Measurements from ENCODE around the gene BICRAL. TPM values are rescaled to one million over a fixed set of nuclear protein-coding genes. Genes with fewer than 3 reads are reported as not detected.

Gene BICRAL
- total and polyA plus RNA-seq, 2 donors, result 6.4 to 6.7 TPM

DNA sequence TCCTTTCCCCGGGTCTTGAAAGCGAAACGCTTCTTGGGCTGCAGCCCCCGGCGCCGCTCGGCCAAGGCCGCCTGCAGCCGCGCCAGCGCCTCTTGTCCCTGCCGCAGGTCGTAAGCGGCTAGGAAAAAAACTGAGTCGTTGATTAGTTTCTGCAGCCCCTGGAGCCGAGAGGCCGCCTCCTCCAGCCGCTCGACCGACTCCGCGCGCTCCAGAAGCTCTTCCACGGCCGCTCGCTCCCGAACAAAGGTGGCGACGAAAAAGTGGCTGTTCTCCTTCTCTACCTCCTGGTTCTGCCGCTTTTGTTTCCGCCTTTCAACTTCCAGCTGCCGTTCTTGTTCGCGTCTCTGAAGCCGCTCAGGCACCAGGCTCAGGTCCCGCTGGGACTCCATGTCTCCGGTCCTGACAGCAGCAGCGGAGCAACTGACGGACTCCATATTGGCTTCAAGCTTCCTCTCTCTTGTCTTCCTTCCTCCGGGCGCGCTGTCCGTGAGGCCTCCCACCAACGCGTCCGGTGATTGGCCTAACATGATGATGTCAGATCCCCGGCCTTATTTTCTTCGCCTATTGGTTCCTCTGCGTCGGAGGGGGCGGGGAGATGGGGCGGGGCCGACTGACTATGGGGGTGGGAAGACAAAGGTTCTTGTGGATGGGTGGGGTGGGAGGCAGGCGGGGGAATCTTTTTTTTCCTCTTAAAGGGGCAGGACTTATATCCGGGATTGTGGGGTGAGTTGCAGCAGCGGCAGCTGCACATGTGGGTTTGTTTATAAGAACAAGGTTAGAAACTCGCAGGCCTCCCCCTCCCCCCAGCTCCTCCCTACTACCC lies 36.0 kb upstream of the BICRAL start, which contains the start of gene TBCC:
TBCC (minus strand) TSS at position 464 of the 823 bp plus-strand sequence; CDS start at position 434, 30 bp downstream.
- Histone ChIP-seq H3K9me3 (ENCODE audit: control insufficient read depth in 2 of 2, insufficient read depth in 1 of 2, low read length in 1 of 2) (peaks cover 0 to 9% of the 10 kb centered on the region in 2 donors), H3K4me3 (ENCODE audit: low read length in 2 of 2) (peak within 1 kb of the TSS; percentile 76), H3K4me1 (ENCODE audit: control insufficient read depth in 2 of 2, insufficient read depth in 2 of 2, low read length in 2 of 2) (peaks cover 12 to 21% of the 10 kb centered on the region in 2 donors), H3K27ac (ENCODE audit: low read depth in 1 of 2, low read length in 1 of 2) (peak within 1 kb of the TSS; percentile 98), H3K36me3 (ENCODE audit: control insufficient read depth in 2 of 2, insufficient read depth in 2 of 2, low read length in 1 of 2) (no peaks in the 10 kb centered on the region), H3K27me3 (ENCODE audit: control insufficient read depth in 2 of 2, insufficient read depth in 1 of 2, low read length in 1 of 2) (no peaks in the 10 kb centered on the region)
- WGBS, result under 1% methylated on average over 57 of the region's 57 CpGs
- DNase-seq (ENCODE audit: low read depth in 6 of 9, low spot score in 9 of 9), result peak; percentile 89 to 99 (median 96)

DNA sequence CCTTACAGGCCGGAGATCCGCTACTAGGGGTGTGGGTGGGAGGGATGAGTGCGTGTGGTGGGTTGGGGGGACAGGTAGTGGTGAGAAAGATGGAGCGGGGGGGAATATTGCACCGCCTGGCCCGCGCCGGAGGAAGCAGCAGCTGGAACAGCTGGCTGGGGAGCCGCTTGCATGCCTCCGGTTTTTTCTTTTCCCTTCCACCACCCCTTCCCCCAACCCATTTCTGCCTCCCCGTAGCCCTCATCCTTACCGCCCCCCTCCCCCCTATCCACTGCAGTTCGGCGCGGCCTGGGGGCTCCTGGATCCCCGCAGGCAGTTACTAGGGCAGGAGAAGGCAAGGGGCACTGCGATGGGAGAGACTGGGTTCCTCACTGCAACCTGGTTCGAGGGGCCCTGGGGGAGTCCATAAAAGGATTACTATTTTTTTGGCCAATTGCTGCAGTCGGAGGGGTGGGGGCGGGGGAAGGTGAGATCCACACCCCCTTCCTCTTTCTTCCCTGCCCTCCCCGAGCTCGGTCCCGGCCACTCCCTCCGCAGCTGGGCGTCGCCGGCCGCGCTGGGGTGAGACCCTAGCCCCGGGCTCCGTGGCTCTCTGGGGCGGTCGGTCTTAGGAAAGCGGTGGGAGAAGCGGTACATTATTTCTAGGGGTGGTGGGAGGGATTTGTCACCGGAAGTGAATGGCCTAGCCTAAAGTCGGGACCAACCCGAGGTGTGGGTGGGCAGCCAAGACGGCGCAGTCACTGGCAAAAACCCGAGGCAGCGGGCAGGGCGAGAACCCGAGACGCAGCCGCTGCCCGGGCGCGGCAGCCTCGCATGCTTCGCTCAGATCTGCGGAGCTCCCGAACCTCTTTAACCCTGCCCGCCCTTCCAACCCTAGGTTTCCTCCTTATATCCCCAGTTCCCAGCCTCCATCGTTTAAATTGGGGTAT lies 35.1 kb upstream of the BICRAL start:
- peak; percentile 53 to 89 (median 71) for DNase-seq (ENCODE audit: low read depth in 6 of 9, low spot score in 9 of 9)
- Histone ChIP-seq H3K27me3 (ENCODE audit: control insufficient read depth in 2 of 2, insufficient read depth in 1 of 2, low read length in 1 of 2) (no peaks in the 10 kb centered on the region), H3K4me3 (ENCODE audit: low read length in 2 of 2) (peak overlapping the region; percentile 71 to 76), H3K9me3 (ENCODE audit: control insufficient read depth in 2 of 2, insufficient read depth in 1 of 2, low read length in 1 of 2) (peaks cover 0 to 9% of the 10 kb centered on the region in 2 donors), H3K27ac (ENCODE audit: low read depth in 1 of 2, low read length in 1 of 2) (peak overlapping the region; percentile 98), H3K36me3 (ENCODE audit: control insufficient read depth in 2 of 2, insufficient read depth in 2 of 2, low read length in 1 of 2) (no peaks in the 10 kb centered on the region), H3K4me1 (ENCODE audit: control insufficient read depth in 2 of 2, insufficient read depth in 2 of 2, low read length in 2 of 2) (peaks cover 12 to 21% of the 10 kb centered on the region in 2 donors)
- whole genome bisulfite sequencing, result under 1% methylated on average over 55 of the region's 55 CpGs

DNA sequence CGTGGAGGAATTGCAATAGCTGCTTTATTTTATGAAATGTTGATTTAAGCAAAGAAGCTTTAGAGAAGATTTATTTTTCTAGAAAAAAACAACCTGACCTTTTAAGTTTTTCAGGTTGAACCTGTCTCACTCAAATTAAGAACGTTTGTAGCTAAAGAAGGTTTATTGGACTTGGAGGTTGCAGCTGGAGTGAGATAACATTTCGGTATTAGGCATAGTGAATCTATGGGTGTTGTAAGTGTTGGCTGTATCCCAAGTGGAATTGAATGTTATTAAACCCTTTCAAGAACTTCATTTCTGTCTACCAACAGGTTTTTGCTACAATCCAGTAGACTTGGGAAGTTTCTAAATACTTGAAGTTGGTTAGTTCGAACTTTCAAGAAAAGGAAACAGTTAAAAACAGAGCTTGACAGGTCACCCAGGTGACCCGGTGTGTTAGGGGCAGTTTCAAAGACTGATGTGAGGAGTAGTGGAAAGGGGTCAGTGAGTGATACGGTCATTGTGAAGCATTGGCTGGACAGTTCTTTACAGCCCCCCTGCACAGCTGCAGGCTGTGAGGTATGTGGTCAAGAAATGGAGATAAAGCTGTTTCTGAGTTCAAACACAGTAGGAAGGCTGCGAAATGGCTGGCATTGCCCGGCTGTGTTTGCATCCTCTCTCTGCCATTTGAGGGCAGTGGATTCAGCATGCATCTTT lies 33.5 kb upstream of the BICRAL start:
- Histone ChIP-seq H3K9me3 (ENCODE audit: control insufficient read depth in 2 of 2, insufficient read depth in 1 of 2, low read length in 1 of 2) (peaks cover 0 to 9% of the 10 kb centered on the region in 2 donors), H3K4me3 (ENCODE audit: low read length in 2 of 2) (no peak overlapping the region), H3K36me3 (ENCODE audit: control insufficient read depth in 2 of 2, insufficient read depth in 2 of 2, low read length in 1 of 2) (no peaks in the 10 kb centered on the region), H3K4me1 (ENCODE audit: control insufficient read depth in 2 of 2, insufficient read depth in 2 of 2, low read length in 2 of 2) (peaks cover 12 to 21% of the 10 kb centered on the region in 2 donors), H3K27me3 (ENCODE audit: control insufficient read depth in 2 of 2, insufficient read depth in 1 of 2, low read length in 1 of 2) (no peaks in the 10 kb centered on the region), H3K27ac (ENCODE audit: low read depth in 1 of 2, low read length in 1 of 2) (no peak overlapping the region)
- WGBS, result 92% methylated on average over 8 of the region's 8 CpGs
- DNase-seq (ENCODE audit: low read depth in 6 of 9, low spot score in 9 of 9), result no peak

DNA sequence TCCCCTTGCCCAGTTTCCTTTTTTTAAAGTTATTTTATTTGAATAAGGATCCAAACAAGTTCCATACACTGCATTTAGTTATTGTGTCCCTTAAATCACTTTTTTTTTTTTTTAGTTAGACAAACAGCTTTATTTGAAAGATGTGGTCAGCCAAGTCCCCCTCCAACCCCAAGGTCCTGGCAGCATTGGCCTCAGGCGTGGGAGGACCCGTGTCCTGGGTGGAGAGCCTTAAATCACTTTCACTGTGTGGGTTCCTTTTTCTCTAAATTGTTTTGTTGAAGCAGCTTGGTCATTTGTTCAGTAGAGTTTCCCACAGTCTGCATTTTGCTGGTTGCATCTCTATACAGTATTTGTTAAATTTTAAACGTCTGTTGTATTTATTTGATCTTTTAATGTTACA lies 30.8 kb upstream of the BICRAL start:
- Histone ChIP-seq H3K4me3 (ENCODE audit: low read length in 2 of 2) (no peak overlapping the region), H3K4me1 (ENCODE audit: control insufficient read depth in 2 of 2, insufficient read depth in 2 of 2, low read length in 2 of 2) (peaks cover 0 to 11% of the 10 kb centered on the region in 2 donors), H3K27me3 (ENCODE audit: control insufficient read depth in 2 of 2, insufficient read depth in 1 of 2, low read length in 1 of 2) (no peaks in the 10 kb centered on the region), H3K9me3 (ENCODE audit: control insufficient read depth in 2 of 2, insufficient read depth in 1 of 2, low read length in 1 of 2) (peaks cover 0 to 2% of the 10 kb centered on the region in 2 donors), H3K36me3 (ENCODE audit: control insufficient read depth in 2 of 2, insufficient read depth in 2 of 2, low read length in 1 of 2) (no peaks in the 10 kb centered on the region), H3K27ac (ENCODE audit: low read depth in 1 of 2, low read length in 1 of 2) (no peak overlapping the region)
- WGBS, result 91% methylated on average over 3 of the region's 3 CpGs
- no peak for DNase-seq (ENCODE audit: low read depth in 6 of 9, low spot score in 9 of 9)

DNA sequence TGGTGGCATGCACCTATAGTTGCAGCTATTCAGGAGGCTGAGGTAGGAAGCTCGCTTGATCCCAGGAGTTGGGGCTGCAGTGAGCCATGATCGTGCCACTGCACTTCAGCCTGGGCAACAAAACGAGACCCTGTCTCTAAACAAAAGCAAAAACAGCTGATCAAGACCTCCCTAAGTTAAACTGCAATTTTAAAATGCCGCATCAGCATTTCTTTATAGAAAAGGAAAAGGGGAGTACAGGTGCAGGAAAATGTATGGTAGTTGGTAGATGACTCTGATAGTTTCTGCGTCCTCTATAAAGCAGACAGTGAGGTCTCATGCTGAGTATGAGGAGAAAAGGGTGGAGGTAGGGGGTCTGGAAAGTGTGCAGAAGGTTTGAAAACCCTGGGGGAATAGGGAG lies 27.1 kb upstream of the BICRAL start:
- DNase-seq (ENCODE audit: low read depth in 6 of 9, low spot score in 9 of 9), result no peak
- H3K4me1 ChIP-seq (ENCODE audit: control insufficient read depth in 2 of 2, insufficient read depth in 2 of 2, low read length in 2 of 2), result peaks cover 0 to 13% of the 10 kb centered on the region in 2 donors
- H3K4me3 ChIP-seq (ENCODE audit: low read length in 2 of 2), result no peak overlapping the region
- no peaks in the 10 kb centered on the region for H3K27me3 ChIP-seq (ENCODE audit: control insufficient read depth in 2 of 2, insufficient read depth in 1 of 2, low read length in 1 of 2)
- H3K9me3 ChIP-seq (ENCODE audit: control insufficient read depth in 2 of 2, insufficient read depth in 1 of 2, low read length in 1 of 2), result peaks cover 0 to 2% of the 10 kb centered on the region in 2 donors
- 97% methylated on average over 5 of the region's 5 CpGs for WGBS
- H3K36me3 ChIP-seq (ENCODE audit: control insufficient read depth in 2 of 2, insufficient read depth in 2 of 2, low read length in 1 of 2), result no peaks in the 10 kb centered on the region
- no peak overlapping the region for H3K27ac ChIP-seq (ENCODE audit: low read depth in 1 of 2, low read length in 1 of 2)

DNA sequence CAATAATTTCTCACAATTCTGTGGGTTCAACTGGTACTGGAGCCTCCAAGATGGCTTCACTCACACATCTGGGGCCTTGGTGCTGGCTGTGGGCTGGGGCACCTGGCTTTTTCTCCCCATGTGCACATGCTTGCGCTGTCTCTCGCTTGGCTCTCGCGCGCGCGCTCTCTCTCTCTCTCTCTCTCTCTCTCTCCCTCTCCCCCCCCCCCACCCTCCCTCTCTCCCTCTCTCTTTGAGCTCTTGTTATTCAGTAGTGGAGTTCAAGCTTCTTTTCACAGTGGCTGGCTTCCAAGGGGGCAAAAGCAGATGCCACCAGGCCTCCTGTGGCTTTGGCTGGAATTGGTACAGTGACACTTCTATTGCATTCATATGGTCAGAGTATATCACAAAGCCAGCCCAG lies 25.1 kb upstream of the BICRAL start:
- no peak overlapping the region for H3K4me3 ChIP-seq (ENCODE audit: low read length in 2 of 2)
- H3K27ac ChIP-seq (ENCODE audit: low read depth in 1 of 2, low read length in 1 of 2), result no peak overlapping the region
- no peaks in the 10 kb centered on the region for H3K36me3 ChIP-seq (ENCODE audit: control insufficient read depth in 2 of 2, insufficient read depth in 2 of 2, low read length in 1 of 2)
- H3K9me3 ChIP-seq (ENCODE audit: control insufficient read depth in 2 of 2, insufficient read depth in 1 of 2, low read length in 1 of 2), result no peaks in the 10 kb centered on the region
- peaks cover 0 to 13% of the 10 kb centered on the region in 2 donors for H3K4me1 ChIP-seq (ENCODE audit: control insufficient read depth in 2 of 2, insufficient read depth in 2 of 2, low read length in 2 of 2)
- WGBS, result 47% methylated on average over 7 of the region's 7 CpGs
- peak in 4 of 9 donors; percentile 39 to 76 (median 48) for DNase-seq (ENCODE audit: low read depth in 6 of 9, low spot score in 9 of 9)
- H3K27me3 ChIP-seq (ENCODE audit: control insufficient read depth in 2 of 2, insufficient read depth in 1 of 2, low read length in 1 of 2), result no peaks in the 10 kb centered on the region

DNA sequence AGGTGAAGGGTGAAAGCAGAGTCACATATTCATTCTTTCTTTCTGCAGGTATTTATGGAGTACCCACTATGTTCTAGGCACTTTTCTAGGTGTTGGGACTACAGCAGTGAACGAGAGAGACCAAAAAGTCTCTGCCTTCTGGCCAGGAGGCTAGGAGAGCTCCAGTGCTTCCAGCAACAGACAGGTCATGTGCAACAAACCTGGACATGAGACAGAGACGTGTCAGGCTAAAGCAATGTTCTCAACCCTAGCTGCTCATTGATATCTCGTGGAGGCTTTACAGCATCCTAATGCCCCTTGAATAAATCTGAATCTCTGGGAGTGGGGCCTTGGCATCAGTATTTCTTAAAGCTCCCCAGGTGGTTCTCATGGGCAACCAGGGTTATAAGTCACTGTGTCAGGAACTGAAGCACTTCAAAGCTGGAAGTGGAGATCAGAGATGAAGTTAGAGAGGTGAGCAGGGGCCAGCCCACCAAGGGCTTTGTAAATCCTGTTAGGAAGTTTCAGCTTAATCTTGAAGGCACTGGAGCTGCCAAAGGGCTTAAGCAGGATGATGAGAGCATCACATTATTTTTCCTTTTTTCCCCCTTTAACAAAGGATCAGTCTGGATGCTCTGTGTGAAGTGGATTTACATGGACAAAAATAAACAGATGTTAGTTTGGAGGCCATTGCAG lies 23.0 kb upstream of the BICRAL start:
- H3K27ac ChIP-seq (ENCODE audit: low read depth in 1 of 2, low read length in 1 of 2), result no peak overlapping the region
- WGBS, result 99% methylated on average over 3 of the region's 3 CpGs
- peaks cover 0 to 13% of the 10 kb centered on the region in 2 donors for H3K4me1 ChIP-seq (ENCODE audit: control insufficient read depth in 2 of 2, insufficient read depth in 2 of 2, low read length in 2 of 2)
- no peaks in the 10 kb centered on the region for H3K9me3 ChIP-seq (ENCODE audit: control insufficient read depth in 2 of 2, insufficient read depth in 1 of 2, low read length in 1 of 2)
- H3K4me3 ChIP-seq (ENCODE audit: low read length in 2 of 2), result no peak overlapping the region
- no peaks in the 10 kb centered on the region for H3K36me3 ChIP-seq (ENCODE audit: control insufficient read depth in 2 of 2, insufficient read depth in 2 of 2, low read length in 1 of 2)
- DNase-seq (ENCODE audit: low read depth in 6 of 9, low spot score in 9 of 9), result no peak
- no peaks in the 10 kb centered on the region for H3K27me3 ChIP-seq (ENCODE audit: control insufficient read depth in 2 of 2, insufficient read depth in 1 of 2, low read length in 1 of 2)

DNA sequence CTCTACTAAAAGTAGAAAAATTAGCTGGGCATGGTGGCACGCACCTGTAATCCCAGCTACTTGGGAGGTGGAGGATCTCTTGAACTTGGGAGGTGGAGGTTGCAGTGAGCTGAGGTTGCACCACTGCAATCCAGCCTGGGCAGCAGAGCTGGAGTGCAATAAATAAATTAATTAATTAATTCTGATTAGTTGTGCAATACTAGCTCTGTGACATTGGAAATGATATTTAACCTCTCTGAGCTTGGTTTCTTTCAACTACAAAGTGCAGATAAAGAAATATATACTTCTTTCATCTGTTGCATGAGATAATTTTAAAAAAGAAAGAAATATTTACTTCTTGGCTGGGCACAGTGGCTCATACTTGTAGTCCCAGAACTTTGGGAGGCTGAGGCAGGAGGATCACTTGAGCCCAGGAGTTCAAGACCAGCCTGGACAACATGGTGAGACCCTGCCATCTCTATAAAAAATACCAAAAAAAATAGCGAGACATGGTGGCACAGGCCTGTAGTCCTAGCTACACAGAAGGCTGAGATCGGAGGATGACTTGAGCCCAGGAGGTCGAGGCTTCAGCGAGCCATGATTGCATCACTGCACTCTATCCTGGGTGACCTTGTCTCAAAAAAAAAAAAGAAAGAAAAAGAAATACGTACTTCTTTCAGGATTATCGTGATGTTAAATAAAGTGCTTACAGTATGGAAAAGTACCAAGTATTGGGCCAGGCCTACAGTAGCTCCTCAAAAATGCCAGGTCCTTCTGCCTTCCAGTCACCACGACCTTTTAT lies 20.4 kb upstream of the BICRAL start:
- Histone ChIP-seq H3K4me1 (ENCODE audit: control insufficient read depth in 2 of 2, insufficient read depth in 2 of 2, low read length in 2 of 2) (peaks cover 0 to 10% of the 10 kb centered on the region in 2 donors), H3K27ac (ENCODE audit: low read depth in 1 of 2, low read length in 1 of 2) (no peak overlapping the region), H3K36me3 (ENCODE audit: control insufficient read depth in 2 of 2, insufficient read depth in 2 of 2, low read length in 1 of 2) (no peaks in the 10 kb centered on the region), H3K9me3 (ENCODE audit: control insufficient read depth in 2 of 2, insufficient read depth in 1 of 2, low read length in 1 of 2) (no peaks in the 10 kb centered on the region), H3K4me3 (ENCODE audit: low read length in 2 of 2) (no peak overlapping the region), H3K27me3 (ENCODE audit: control insufficient read depth in 2 of 2, insufficient read depth in 1 of 2, low read length in 1 of 2) (no peaks in the 10 kb centered on the region)
- WGBS, result 98% methylated on average over 8 of the region's 8 CpGs
- no peak for DNase-seq (ENCODE audit: low read depth in 6 of 9, low spot score in 9 of 9)
